Measurements from ENCODE around the gene SEMA3C. TPM values are rescaled to one million over a fixed set of nuclear protein-coding genes. Genes with fewer than 3 reads are reported as not detected.
A peak's percentile ranks its signal among the peaks of the same experiment; 100 is the strongest.

The SEMA3C gene
- polyA plus RNA-seq, 4 donors: 25.9 to 36.1 (median 32.3) TPM

GRCh38 chr7:80890426-80891258, 28.2 kb downstream of the SEMA3C start:
- DNase-seq (ENCODE audit: low read depth in 4 of 4, low spot score in 2 of 4): peak in 1 of 4 donors; percentile 23

- DNase-seq (ENCODE audit: low read depth in 4 of 4, low spot score in 2 of 4): no peak
Measured at GRCh38 chr7:80889525-80889924, 29.3 kb downstream of the SEMA3C start.

- DNase-seq (ENCODE audit: low read depth in 4 of 4, low spot score in 2 of 4): no peak
Measured at GRCh38 chr7:80885757-80886156, 33.1 kb downstream of the SEMA3C start.

GRCh38 chr7:80884511-80885195, 34.2 kb downstream of the SEMA3C start:
- DNase-seq (ENCODE audit: low read depth in 4 of 4, low spot score in 2 of 4): no peak

GRCh38 chr7:80883154-80884025, 35.5 kb downstream of the SEMA3C start:
- no peak for DNase-seq (ENCODE audit: low read depth in 4 of 4, low spot score in 2 of 4)

- no peak for DNase-seq (ENCODE audit: low read depth in 4 of 4, low spot score in 2 of 4)
Measured at GRCh38 chr7:80882213-80882801, 36.5 kb downstream of the SEMA3C start.

- no peak for DNase-seq (ENCODE audit: low read depth in 4 of 4, low spot score in 2 of 4)
Measured at GRCh38 chr7:80881351-80881900, 37.4 kb downstream of the SEMA3C start.

- DNase-seq (ENCODE audit: low read depth in 4 of 4, low spot score in 2 of 4): no peak
Measured at GRCh38 chr7:80879849-80880248, 39.0 kb downstream of the SEMA3C start.

GRCh38 chr7:80876894-80877414, 41.9 kb downstream of the SEMA3C start:
- no peak for DNase-seq (ENCODE audit: low read depth in 4 of 4, low spot score in 2 of 4)

GRCh38 chr7:80875537-80876120, 43.2 kb downstream of the SEMA3C start:
- no peak for DNase-seq (ENCODE audit: low read depth in 4 of 4, low spot score in 2 of 4)

- no peak for DNase-seq (ENCODE audit: low read depth in 4 of 4, low spot score in 2 of 4)
Measured at GRCh38 chr7:80873140-80873539, 45.7 kb downstream of the SEMA3C start.

GRCh38 chr7:80871228-80871627, 47.6 kb downstream of the SEMA3C start:
- DNase-seq (ENCODE audit: low read depth in 4 of 4, low spot score in 2 of 4): no peak

GRCh38 chr7:80870813-80871212, 48.0 kb downstream of the SEMA3C start:
- no peak for DNase-seq (ENCODE audit: low read depth in 4 of 4, low spot score in 2 of 4)

GRCh38 chr7:80869821-80870751, 48.8 kb downstream of the SEMA3C start:
- no peak for DNase-seq (ENCODE audit: low read depth in 4 of 4, low spot score in 2 of 4)

- no peak for DNase-seq (ENCODE audit: low read depth in 4 of 4, low spot score in 2 of 4)
Measured at GRCh38 chr7:80869106-80869784, 49.6 kb downstream of the SEMA3C start.

- DNase-seq (ENCODE audit: low read depth in 4 of 4, low spot score in 2 of 4): no peak
Measured at GRCh38 chr7:80868566-80868965, 50.3 kb downstream of the SEMA3C start.

GRCh38 chr7:80860554-80860953, 58.3 kb downstream of the SEMA3C start:
- DNase-seq (ENCODE audit: low read depth in 4 of 4, low spot score in 2 of 4): no peak

Measured in left renal cortex interstitium (tissue), 4 donors.